Smooth muscle cell (in vitro differentiated cells): ENCODE measurements around the gene WDR62. TPM values are rescaled to one million over a fixed set of nuclear protein-coding genes. Genes with fewer than 3 reads are reported as not detected.

Experiments
- DNase-seq: peaks from one replicate; lab custom pipeline; 2025; ENCODE audit not compliant: unreplicated experiment; lab: John Stamatoyannopoulos, UW
- H2AFZ ChIP-seq: fragments of 200-600 bp; sonication (generic); 2 replicates; pipeline ENCODE4 v1.6.0; 2016; ENCODE audit warnings: antibody characterized with exemption, low read depth, mild to moderate bottlenecking
- H3F3A ChIP-seq: fragments of 200-600 bp; sonication (generic); 2 replicates; pipeline ENCODE4 v1.6.0; 2017; ENCODE audit warnings: antibody characterized with exemption, low read depth
- H3K27ac ChIP-seq: fragments of 200-600 bp; sonication (generic); 2 replicates; pipeline ENCODE4 v1.5.1; 2016; ENCODE audit warnings: low read depth, mild to moderate bottlenecking
- H3K27me3 ChIP-seq: fragments of 200-600 bp; sonication (generic); 2 replicates; pipeline ENCODE4 v1.6.1; 2016; ENCODE audit warnings: low read depth, mild to moderate bottlenecking
- H3K36me3 ChIP-seq: fragments of 200-600 bp; sonication (generic); 2 replicates; pipeline ENCODE4 v1.5.1; 2016; ENCODE audit warnings: low read depth
- H3K4me1 ChIP-seq: fragments of 200-600 bp; sonication (generic); 2 replicates; pipeline ENCODE4 v1.5.1; 2016; ENCODE audit warnings: low read depth
- H3K4me2 ChIP-seq: fragments of 200-600 bp; sonication (generic); 2 replicates; pipeline ENCODE4 v1.6.0; 2016; ENCODE audit warnings: mild to moderate bottlenecking
- H3K4me3 ChIP-seq: fragments of 200-600 bp; sonication (generic); 2 replicates; pipeline ENCODE4 v1.5.1; 2016; ENCODE audit warnings: mild to moderate bottlenecking
- H3K79me2 ChIP-seq: fragments of 200-600 bp; sonication (generic); 2 replicates; pipeline ENCODE4 v1.6.0; 2016; ENCODE audit warnings: low read depth, mild to moderate bottlenecking
- H3K9ac ChIP-seq: fragments of 200-600 bp; sonication (generic); 2 replicates; pipeline ENCODE4 v1.6.0; 2016; ENCODE audit warnings: low read depth
- H3K9me3 ChIP-seq: fragments of 200-600 bp; sonication (generic); replicated peaks from 2 replicates; pipeline ENCODE4 v1.5.1; 2016; ENCODE audit warnings: low read depth
- H4K20me1 ChIP-seq: fragments of 200-600 bp; sonication (generic); 2 replicates; pipeline ENCODE4 v1.6.0; 2016; ENCODE audit warnings: low read depth
- CTCF ChIP-seq: fragments of 200-600 bp; sonication (generic); IDR thresholded peaks from 2 replicates; pipeline ENCODE4 v1.5.1; 2017; ENCODE audit warnings: borderline replicate concordance, mild to moderate bottlenecking, antibody characterized with exemption; ENCODE audit not compliant: insufficient read depth, poor library complexity, severe bottlenecking
- WGBS: methylation state at CpG from one replicate; pipeline ENCODE4 v1.1.7; 2016; ENCODE audit warnings: low lambda C conversion rate; 5-methylcytosine and 5-hydroxymethylcytosine counted together
- polyA plus RNA-seq: library from polyadenylated mRNA; unstranded; fragments of >200 nt; fragmentation: Nextera tagmentation; extraction: Ambion mirVana; gene quantifications from 2 replicates; pipeline ENCODE4 v1.2.1, GENCODE V29; 2016
- total RNA-seq: library from RNA; depleted of rRNA; stranded (reverse); fragments of >200 nt; gene quantifications from 2 replicates; pipeline ENCODE4 v1.2.3, GENCODE V29; 2014

Gene WDR62
- total and polyA plus RNA-seq, 2 experiments from 2014 or later, result 1.5 to 4.6 TPM

DNA sequence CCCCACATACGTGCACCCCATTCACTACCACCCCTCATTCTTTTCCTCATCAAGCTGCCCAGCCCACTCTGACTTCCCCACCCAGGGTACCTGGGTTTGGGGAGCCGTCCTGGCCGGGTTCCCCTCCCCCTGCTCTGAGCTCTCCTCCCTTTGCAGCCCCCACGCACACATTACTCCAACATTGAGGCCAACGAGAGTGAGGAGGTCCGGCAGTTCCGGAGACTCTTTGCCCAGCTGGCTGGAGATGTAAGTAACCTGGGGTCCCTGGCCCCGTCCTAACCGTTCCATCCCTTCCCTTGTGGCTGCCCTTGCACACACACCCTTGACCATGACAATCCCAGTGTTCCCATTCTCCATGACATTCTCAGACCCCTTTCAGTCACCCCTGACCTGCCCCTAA lies 87.8 kb downstream of the WDR62 start:
- Histone ChIP-seq H3K27ac (no peak overlapping the region), H3K4me1 (no peaks in the 10 kb centered on the region), H3K36me3 (peaks cover 3% of the 10 kb centered on the region), H3K4me2 (no peak overlapping the region), H3K9ac (no peak overlapping the region), H4K20me1 (peaks cover 43% of the 10 kb centered on the region), H3F3A (peaks cover 5% of the 10 kb centered on the region), H2AFZ (no peak overlapping the region), H3K9me3 (no peaks in the 10 kb centered on the region), H3K79me2 (peaks cover 35% of the 10 kb centered on the region), H3K4me3 (no peak overlapping the region), H3K27me3 (no peaks in the 10 kb centered on the region)
- 100% methylated on average over 9 of the region's 9 CpGs for WGBS
- no peak for TF ChIP-seq CTCF
- DNase-seq, result no peak

- peaks cover 64% of the 10 kb centered on the region for H4K20me1 ChIP-seq
Measured at GRCh38 chr19:36144624-36145023, 89.9 kb downstream of the WDR62 start.

GRCh38 chr19:36149673-36150406 lies 95.1 kb downstream of the WDR62 start:
- Histone ChIP-seq H3K9me3 (no peaks in the 10 kb centered on the region), H3K4me1 (no peaks in the 10 kb centered on the region), H3K4me3 (no peak overlapping the region), H3F3A (no peaks in the 10 kb centered on the region), H3K79me2 (peaks cover 4% of the 10 kb centered on the region), H2AFZ (no peak overlapping the region), H3K36me3 (peaks cover 6% of the 10 kb centered on the region), H3K4me2 (no peak overlapping the region), H3K27ac (no peak overlapping the region), H3K27me3 (no peaks in the 10 kb centered on the region), H3K9ac (no peak overlapping the region), H4K20me1 (peaks cover 58% of the 10 kb centered on the region)
- DNase-seq, result no peak
- TF ChIP-seq CTCF, result no peak
- 93% methylated on average over 13 of the region's 13 CpGs for WGBS

More at GRCh38 chr19:36144624-36145023, 89.9 kb downstream of the WDR62 start:
- H3K4me1 ChIP-seq, result no peaks in the 10 kb centered on the region
- H3K27me3 ChIP-seq, result no peaks in the 10 kb centered on the region
- no peak overlapping the region for H3K4me2 ChIP-seq
- no peak for TF ChIP-seq CTCF
- 98% methylated on average over 6 of the region's 6 CpGs for WGBS
- peaks cover 5% of the 10 kb centered on the region for H3F3A ChIP-seq
- H3K36me3 ChIP-seq, result peaks cover 9% of the 10 kb centered on the region
- DNase-seq, result no peak
- H2AFZ ChIP-seq, result no peak overlapping the region
- no peaks in the 10 kb centered on the region for H3K9me3 ChIP-seq
- no peak overlapping the region for H3K9ac ChIP-seq
- peaks cover 35% of the 10 kb centered on the region for H3K79me2 ChIP-seq
- H3K27ac ChIP-seq, result no peak overlapping the region
- no peak overlapping the region for H3K4me3 ChIP-seq

DNA sequence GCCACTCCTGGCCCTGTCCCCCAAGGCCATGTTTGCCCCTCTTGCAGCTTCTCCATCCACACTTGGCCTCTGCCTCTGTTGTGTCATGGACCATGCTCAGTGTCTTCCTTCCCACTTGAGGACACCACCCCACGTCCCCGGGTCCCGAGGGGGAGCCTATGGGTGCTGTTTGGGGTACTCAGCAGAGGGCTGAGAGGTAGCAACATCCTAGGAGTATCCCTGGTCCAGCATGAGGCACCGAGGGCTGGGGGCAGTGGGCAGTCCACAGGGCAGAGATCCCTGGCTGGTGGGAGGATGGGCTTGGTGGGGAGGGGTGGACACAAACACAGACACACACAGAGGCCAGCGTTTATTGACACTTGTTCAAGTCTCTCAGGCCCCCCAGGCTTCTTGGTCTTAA lies 95.9 kb downstream of the WDR62 start:
- H3K9me3 ChIP-seq, result no peaks in the 10 kb centered on the region
- H3K36me3 ChIP-seq, result peaks cover 6% of the 10 kb centered on the region
- H3K4me1 ChIP-seq, result no peaks in the 10 kb centered on the region
- no peak for DNase-seq
- WGBS, result 92% methylated on average over 5 of the region's 5 CpGs
- no peak overlapping the region for H3K4me2 ChIP-seq
- H3F3A ChIP-seq, result no peaks in the 10 kb centered on the region
- TF ChIP-seq CTCF, result no peak
- H3K9ac ChIP-seq, result no peak overlapping the region
- H3K27me3 ChIP-seq, result no peaks in the 10 kb centered on the region
- no peak overlapping the region for H3K27ac ChIP-seq
- peaks cover 4% of the 10 kb centered on the region for H3K79me2 ChIP-seq
- H4K20me1 ChIP-seq, result peaks cover 58% of the 10 kb centered on the region
- no peak overlapping the region for H2AFZ ChIP-seq
- no peak overlapping the region for H3K4me3 ChIP-seq
